IPS-20b (cell line): Measurements from ENCODE around the gene NCR2.

Source experiments
- H3K27ac ChIP-seq: one replicate; pipeline ENCODE4 v1.5.1; 2013; ENCODE audit warnings: low read length
- H3K27me3 ChIP-seq: 2 replicates; pipeline ENCODE4 v1.6.1; 2013; ENCODE audit warnings: mild to moderate bottlenecking, low read length, inconsistent platforms; ENCODE audit not compliant: insufficient read depth
- H3K36me3 ChIP-seq: 2 replicates; pipeline ENCODE4 v1.6.1; 2013; ENCODE audit warnings: low read depth, mild to moderate bottlenecking, inconsistent platforms, low read length, moderate library complexity; ENCODE audit not compliant: insufficient read depth
- H3K4me1 ChIP-seq: 2 replicates; pipeline ENCODE4 v1.6.1; 2013; ENCODE audit warnings: mild to moderate bottlenecking, control low read depth, inconsistent platforms, low read length, moderate library complexity; ENCODE audit not compliant: insufficient read depth
- H3K4me3 ChIP-seq: 2 replicates; pipeline ENCODE4 v1.5.1; 2013; ENCODE audit warnings: mild to moderate bottlenecking, low read length, inconsistent platforms
- H3K9ac ChIP-seq: 2 replicates; pipeline ENCODE4 v1.6.1; 2013; ENCODE audit warnings: low read depth, mild to moderate bottlenecking, inconsistent platforms, low read length, moderate library complexity
- H3K9me3 ChIP-seq: 2 replicates; pipeline ENCODE4 v1.6.1; 2013; ENCODE audit warnings: mild to moderate bottlenecking, low read depth, low read length, inconsistent platforms; ENCODE audit not compliant: insufficient read depth

The NCR2 gene

DNA sequence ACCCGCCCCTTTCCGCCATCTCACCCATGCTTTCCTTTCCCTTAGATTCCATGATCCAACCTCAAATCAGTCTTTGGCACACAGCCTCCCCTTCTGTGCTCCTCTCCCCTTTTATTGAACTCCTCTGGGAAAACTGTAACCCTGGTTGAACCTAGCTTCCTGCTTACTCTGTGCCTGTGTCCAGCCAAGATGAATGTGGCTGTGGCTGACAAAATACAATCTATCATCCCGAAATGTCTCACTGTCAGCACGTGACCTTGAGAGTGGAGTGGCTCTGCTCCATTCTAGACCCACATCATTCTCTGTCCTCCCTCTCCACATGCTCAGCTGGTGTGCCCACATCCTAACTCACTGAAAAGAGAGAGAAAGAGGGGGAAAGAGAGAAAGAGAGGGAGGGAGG lies 11.0 kb downstream of the NCR2 start:
- Histone ChIP-seq H3K9me3 (peaks cover 10% of the 10 kb centered on the region; the same call in 1 of the 2 replicates), H3K9ac (no peak overlapping the region), H3K27ac (no peak overlapping the region), H3K4me3 (no peak overlapping the region), H3K36me3 (no peaks in the 10 kb centered on the region), H3K4me1 (no peaks in the 10 kb centered on the region), H3K27me3 (no peaks in the 10 kb centered on the region; the same call in 1 of the 2 replicates)

DNA sequence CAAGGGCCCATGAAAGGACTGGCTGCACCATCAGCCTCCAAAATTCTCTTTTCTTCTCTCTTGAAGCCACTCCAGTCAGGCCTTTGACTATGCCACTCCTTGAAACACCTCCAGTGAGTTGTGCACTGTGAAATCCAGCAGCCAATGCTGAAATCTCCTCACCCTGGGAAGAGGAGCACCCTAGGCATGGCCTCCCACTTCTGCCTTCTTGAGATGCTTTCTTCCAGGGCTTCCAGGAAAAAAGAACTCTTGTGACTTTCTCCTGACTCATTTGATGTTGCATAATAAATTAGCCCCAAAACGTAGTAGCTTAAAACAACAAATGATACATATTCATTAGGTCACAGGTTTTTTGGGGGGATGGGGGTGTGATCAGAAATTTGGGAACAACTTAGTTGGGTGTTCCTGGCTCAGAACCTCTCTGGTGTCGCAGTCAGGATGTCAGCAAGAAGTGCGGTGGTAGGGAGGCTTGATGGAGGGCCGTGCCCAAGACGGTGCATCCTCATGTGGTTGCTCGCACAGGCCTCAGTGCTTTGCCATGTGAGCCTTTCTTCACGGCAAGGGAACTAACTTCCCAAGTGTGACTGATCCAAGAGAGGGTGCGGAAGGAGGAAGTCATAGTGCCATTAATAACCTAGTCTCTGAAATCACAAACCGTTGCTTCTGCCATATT lies 12.1 kb downstream of the NCR2 start:
- Histone ChIP-seq H3K27ac (no peak overlapping the region), H3K27me3 (no peaks in the 10 kb centered on the region), H3K36me3 (no peaks in the 10 kb centered on the region), H3K4me3 (no peak overlapping the region), H3K9me3 (peaks cover 10% of the 10 kb centered on the region; the same call in 1 of the 2 replicates), H3K4me1 (no peaks in the 10 kb centered on the region), H3K9ac (no peak overlapping the region)

- Histone ChIP-seq H3K27ac (no peak overlapping the region), H3K4me1 (no peaks in the 10 kb centered on the region), H3K9ac (no peak overlapping the region), H3K4me3 (no peak overlapping the region), H3K9me3 (peaks cover 10% of the 10 kb centered on the region; the same call in 1 of the 2 replicates), H3K27me3 (no peaks in the 10 kb centered on the region), H3K36me3 (no peaks in the 10 kb centered on the region)
These were observed 13.5 kb downstream of the NCR2 start for GRCh38 chr6:41348934-41349333.

DNA sequence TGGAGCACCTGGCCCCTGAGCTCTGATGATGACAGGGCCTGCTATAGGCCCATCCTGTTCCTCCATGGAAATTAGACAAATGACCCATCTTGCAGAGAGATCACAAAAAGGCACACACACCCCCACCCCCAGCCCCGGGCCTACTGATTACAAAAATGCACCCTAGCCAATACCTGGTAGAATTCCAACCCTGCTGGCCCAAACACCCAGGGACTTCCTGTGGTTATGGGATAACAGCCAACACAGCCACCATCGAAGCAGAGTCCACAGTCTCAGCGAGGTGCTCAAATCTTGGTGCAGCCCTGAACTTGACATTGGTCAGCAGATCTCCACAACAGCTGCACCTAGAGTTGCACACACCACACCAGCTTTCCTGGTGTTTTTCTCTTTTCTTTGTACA lies 17.0 kb downstream of the NCR2 start:
- H3K27ac ChIP-seq: no peak overlapping the region
- no peaks in the 10 kb centered on the region for H3K36me3 ChIP-seq
- peaks cover 10% of the 10 kb centered on the region; the same call in 1 of the 2 replicates for H3K9me3 ChIP-seq
- H3K4me1 ChIP-seq: no peaks in the 10 kb centered on the region
- no peak overlapping the region for H3K4me3 ChIP-seq
- H3K9ac ChIP-seq: no peak overlapping the region
- peaks cover 19% of the 10 kb centered on the region; the same call in 1 of the 2 replicates for H3K27me3 ChIP-seq

DNA sequence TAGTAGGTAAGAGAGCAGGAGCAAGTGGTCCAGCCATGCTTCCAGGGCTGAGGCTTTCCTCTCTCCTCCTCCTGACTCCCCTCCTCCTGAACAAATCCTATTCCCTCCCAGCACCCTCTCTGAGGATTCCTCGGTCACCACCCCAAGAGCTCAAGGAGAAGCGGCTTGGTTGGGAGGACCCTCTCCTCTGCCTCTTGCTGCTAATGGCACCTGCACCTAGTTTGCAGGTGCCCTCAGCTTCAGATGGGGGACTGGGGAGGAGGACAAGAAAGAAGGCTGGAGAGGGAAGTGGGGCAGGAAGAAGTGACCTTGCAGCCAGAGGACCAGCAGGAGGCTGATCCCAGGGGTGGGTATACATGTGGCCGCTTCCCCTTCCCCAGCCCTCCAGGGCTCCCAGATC lies 17.5 kb downstream of the NCR2 start:
- no peaks in the 10 kb centered on the region for H3K4me1 ChIP-seq
- peaks cover 7% of the 10 kb centered on the region; the same call in 1 of the 2 replicates for H3K9me3 ChIP-seq
- peaks cover 19% of the 10 kb centered on the region; the same call in 1 of the 2 replicates for H3K27me3 ChIP-seq
- no peak overlapping the region for H3K9ac ChIP-seq
- H3K4me3 ChIP-seq: no peak overlapping the region
- H3K27ac ChIP-seq: no peak overlapping the region
- no peaks in the 10 kb centered on the region for H3K36me3 ChIP-seq

- Histone ChIP-seq H3K4me1 (no peaks in the 10 kb centered on the region), H3K36me3 (no peaks in the 10 kb centered on the region), H3K27me3 (peaks cover 19% of the 10 kb centered on the region; the same call in 1 of the 2 replicates), H3K9me3 (peaks cover 2% of the 10 kb centered on the region; the same call in 1 of the 2 replicates), H3K4me3 (no peak overlapping the region), H3K9ac (no peak overlapping the region), H3K27ac (no peak overlapping the region)
These were observed 17.9 kb downstream of the NCR2 start for GRCh38 chr6:41353333-41353732.

GRCh38 chr6:41355952-41356351 lies 20.5 kb downstream of the NCR2 start:
- Histone ChIP-seq H3K27me3 (peaks cover 19% of the 10 kb centered on the region; the same call in 1 of the 2 replicates), H3K27ac (no peak overlapping the region), H3K36me3 (no peaks in the 10 kb centered on the region), H3K4me3 (no peak overlapping the region), H3K9me3 (peaks cover 15% of the 10 kb centered on the region), H3K9ac (no peak overlapping the region), H3K4me1 (no peaks in the 10 kb centered on the region)

- Histone ChIP-seq H3K27ac (no peak overlapping the region), H3K9ac (no peak overlapping the region), H3K4me1 (no peaks in the 10 kb centered on the region), H3K27me3 (peaks cover 19% of the 10 kb centered on the region; the same call in 1 of the 2 replicates), H3K4me3 (no peak overlapping the region), H3K9me3 (peaks cover 18% of the 10 kb centered on the region), H3K36me3 (no peaks in the 10 kb centered on the region)
These were observed 21.4 kb downstream of the NCR2 start for GRCh38 chr6:41356825-41357224.

- H3K36me3 ChIP-seq: no peaks in the 10 kb centered on the region
- no peaks in the 10 kb centered on the region for H3K4me1 ChIP-seq
- no peak overlapping the region for H3K27ac ChIP-seq
- peaks cover 22% of the 10 kb centered on the region for H3K9me3 ChIP-seq
- H3K4me3 ChIP-seq: no peak overlapping the region
- peaks cover 19% of the 10 kb centered on the region; the same call in 1 of the 2 replicates for H3K27me3 ChIP-seq
- no peak overlapping the region for H3K9ac ChIP-seq
These were observed 23.1 kb downstream of the NCR2 start for GRCh38 chr6:41358503-41358902.

DNA sequence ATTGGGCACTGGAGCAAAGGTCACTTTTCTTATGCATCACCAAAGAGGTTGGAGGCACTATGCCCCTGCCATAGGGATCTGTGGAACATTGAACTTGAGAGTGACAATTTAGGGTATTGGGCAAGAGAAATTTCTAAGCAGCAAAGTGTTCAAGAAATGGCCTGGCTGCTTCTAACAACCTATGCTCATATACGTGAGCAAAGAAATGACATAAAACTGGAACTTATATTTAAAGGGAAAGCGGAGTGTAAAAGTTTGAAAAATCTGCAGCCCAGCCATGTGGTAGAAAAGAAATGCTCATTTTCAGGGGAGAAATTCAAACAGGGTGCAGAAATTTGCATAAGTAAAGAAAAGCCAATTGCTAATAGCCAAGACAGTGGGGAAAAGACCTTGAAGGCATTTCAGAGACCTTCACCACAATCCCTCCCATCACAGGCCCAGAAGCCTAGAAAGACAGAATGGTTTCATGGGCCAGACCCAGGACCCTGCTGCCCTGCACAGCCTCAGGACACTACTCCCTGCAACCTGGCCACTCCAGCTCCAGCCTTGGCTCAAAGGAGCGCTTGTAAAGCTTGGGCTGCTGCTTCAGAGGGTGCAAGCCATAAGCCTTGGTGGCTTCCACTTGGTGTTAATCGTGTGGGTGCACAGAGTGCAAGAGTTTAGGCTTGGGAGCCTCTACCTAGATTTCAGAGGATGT lies 24.4 kb downstream of the NCR2 start:
- peaks cover 20% of the 10 kb centered on the region; the same call in 1 of the 2 replicates for H3K27me3 ChIP-seq
- H3K4me1 ChIP-seq: no peaks in the 10 kb centered on the region
- no peak overlapping the region for H3K9ac ChIP-seq
- no peaks in the 10 kb centered on the region for H3K36me3 ChIP-seq
- no peak overlapping the region for H3K27ac ChIP-seq
- H3K4me3 ChIP-seq: no peak overlapping the region
- H3K9me3 ChIP-seq: peaks cover 22% of the 10 kb centered on the region

DNA sequence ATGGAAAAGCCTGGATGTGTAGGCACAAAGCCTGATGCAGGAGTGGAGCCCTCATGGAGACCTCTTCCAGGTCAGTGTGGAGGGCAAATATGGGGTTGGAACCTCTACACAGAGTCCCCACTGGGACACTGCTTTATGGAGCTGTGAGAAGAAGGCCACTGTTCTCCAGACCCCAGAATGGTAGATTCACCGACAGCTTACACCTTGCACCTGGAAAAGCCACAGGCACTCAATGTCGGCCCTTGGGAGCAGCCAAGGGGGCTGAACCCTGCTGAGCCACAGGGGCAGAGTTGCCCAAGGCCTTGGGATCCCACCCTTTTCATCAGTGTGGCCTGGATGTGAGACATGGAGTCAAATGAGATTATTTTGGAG lies 24.9 kb downstream of the NCR2 start:
- no peaks in the 10 kb centered on the region for H3K4me1 ChIP-seq
- H3K36me3 ChIP-seq: no peaks in the 10 kb centered on the region
- H3K9me3 ChIP-seq: peaks cover 22% of the 10 kb centered on the region
- no peak overlapping the region for H3K4me3 ChIP-seq
- H3K27ac ChIP-seq: no peak overlapping the region
- H3K27me3 ChIP-seq: peaks cover 23% of the 10 kb centered on the region; the same call in 1 of the 2 replicates
- no peak overlapping the region for H3K9ac ChIP-seq

GRCh38 chr6:41366150-41366549 lies 30.7 kb downstream of the NCR2 start:
- Histone ChIP-seq H3K4me3 (no peak overlapping the region), H3K36me3 (no peaks in the 10 kb centered on the region), H3K27me3 (peaks cover 63% of the 10 kb centered on the region), H3K9ac (no peak overlapping the region), H3K9me3 (peaks cover 7% of the 10 kb centered on the region; the same call in 1 of the 2 replicates), H3K4me1 (no peaks in the 10 kb centered on the region), H3K27ac (no peak overlapping the region)
